Left lung (tissue), 10 donors: Measurements from ENCODE around the gene MYO15B. TPM values are rescaled to one million over a fixed set of nuclear protein-coding genes. Genes with fewer than 3 reads are reported as not detected.

ENCODE experiments used
- ATAC-seq: fragments of 200-7000 bp; cut with Tn5 transposase; one replicate; pipeline ENCODE4 v1.9.1; 2020; ENCODE audit warnings: moderate library complexity
- DNase-seq, 4 donors: peaks; one replicate each; pipeline ENCODE4 v3.0.0-alpha.2; 2013 to 2020
- H3K27ac ChIP-seq, 2 donors: fragments of 200-600 bp; sonication (generic) in 1 of 2; one replicate each; pipeline versions ENCODE4 v1.5.0 to v1.8.0; 2020 to 2021
- H3K27me3 ChIP-seq, 2 donors: fragments of 200-600 bp; sonication (generic) in 1 of 2; one replicate each; pipeline versions ENCODE4 v1.5.0 to v1.8.0; 2020 to 2021
- H3K36me3 ChIP-seq, 2 donors: fragments of 200-600 bp; sonication (generic) in 1 of 2; one replicate each; pipeline versions ENCODE4 v1.5.0 to v1.8.0; 2020 to 2021
- H3K4me1 ChIP-seq, 2 donors: fragments of 200-600 bp; one replicate each; pipeline ENCODE4 v1.8.0; 2021
- H3K4me3 ChIP-seq, 2 donors: fragments of 200-600 bp; sonication (generic) in 1 of 2; one replicate each; pipeline versions ENCODE4 v1.5.0 to v1.8.0; 2020 to 2021; ENCODE audit warnings: mild to moderate bottlenecking in 1 of 2
- H3K9me3 ChIP-seq, 2 donors: fragments of 200-600 bp; sonication (generic) in 1 of 2; one replicate each; pipeline versions ENCODE4 v1.5.0 to v1.8.0; 2020 to 2021
- intact Hi-C, 2 donors: fragments of 100-400 bp; cut with DNase I; formaldehyde crosslinking; loops; one replicate each; pipeline versions ENCODE4 v1.11.2 to v1.14.2; 2022
- polyA plus RNA-seq, 6 donors: library from polyadenylated mRNA; unstranded; fragments of 120-200 nt; gene quantifications; one replicate each; pipeline ENCODE4 v1.2.1, GENCODE V29; 2013; ENCODE audit not compliant: insufficient read length in 6 of 6
- total RNA-seq, 2 donors: library from RNA; stranded (reverse); fragmentation: NEBNext Ultra II Directional; extraction: Animal tissue kit (Norgen Biotek cat#: 25700); gene quantifications; one replicate each; pipeline ENCODE4 v1.2.1, GENCODE V29; 2021
- TF ChIP-seq, protein P1 (sequence below), 2 donors: fragments of 200-600 bp; sonication (generic) in 1 of 2; IDR thresholded peaks; one replicate each; pipeline versions ENCODE4 v1.5.0 to v1.8.0; 2021; ENCODE audit warnings: antibody characterized with exemption in 2 of 2
- donor health status: DM: no; HTN: yes; CAD: no.
- donor health status: DM: no; HTN: no; CAD: no.

The MYO15B gene
- total and polyA plus RNA-seq, 8 donors, result 125 to 350 (median 227) TPM

GRCh38 chr17:75572713-75573539 lies 14.7 kb upstream of the MYO15B start:
- H3K4me1 ChIP-seq, result peaks cover 0 to 13% of the 10 kb centered on the region in 2 donors
- no peak overlapping the region for H3K27ac ChIP-seq
- no peaks in the 10 kb centered on the region for H3K27me3 ChIP-seq
- intact Hi-C loops, result no loop called here
- no peaks in the 10 kb centered on the region for H3K9me3 ChIP-seq
- TF ChIP-seq, protein P1, sequence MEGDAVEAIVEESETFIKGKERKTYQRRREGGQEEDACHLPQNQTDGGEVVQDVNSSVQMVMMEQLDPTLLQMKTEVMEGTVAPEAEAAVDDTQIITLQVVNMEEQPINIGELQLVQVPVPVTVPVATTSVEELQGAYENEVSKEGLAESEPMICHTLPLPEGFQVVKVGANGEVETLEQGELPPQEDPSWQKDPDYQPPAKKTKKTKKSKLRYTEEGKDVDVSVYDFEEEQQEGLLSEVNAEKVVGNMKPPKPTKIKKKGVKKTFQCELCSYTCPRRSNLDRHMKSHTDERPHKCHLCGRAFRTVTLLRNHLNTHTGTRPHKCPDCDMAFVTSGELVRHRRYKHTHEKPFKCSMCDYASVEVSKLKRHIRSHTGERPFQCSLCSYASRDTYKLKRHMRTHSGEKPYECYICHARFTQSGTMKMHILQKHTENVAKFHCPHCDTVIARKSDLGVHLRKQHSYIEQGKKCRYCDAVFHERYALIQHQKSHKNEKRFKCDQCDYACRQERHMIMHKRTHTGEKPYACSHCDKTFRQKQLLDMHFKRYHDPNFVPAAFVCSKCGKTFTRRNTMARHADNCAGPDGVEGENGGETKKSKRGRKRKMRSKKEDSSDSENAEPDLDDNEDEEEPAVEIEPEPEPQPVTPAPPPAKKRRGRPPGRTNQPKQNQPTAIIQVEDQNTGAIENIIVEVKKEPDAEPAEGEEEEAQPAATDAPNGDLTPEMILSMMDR (IDR thresholded peaks at IDR 0.05), result no peak
- H3K4me3 ChIP-seq, result no peak overlapping the region
- ATAC-seq (no peak), DNase-seq (peak in 1 of 4 donors; percentile 67)
- H3K36me3 ChIP-seq, result peaks cover 0 to 66% of the 10 kb centered on the region in 2 donors

GRCh38 chr17:75573540-75573957 lies 14.1 kb upstream of the MYO15B start:
- no peaks in the 10 kb centered on the region for H3K27me3 ChIP-seq
- peaks cover 0 to 59% of the 10 kb centered on the region in 2 donors for H3K36me3 ChIP-seq
- H3K9me3 ChIP-seq, result no peaks in the 10 kb centered on the region
- TF ChIP-seq, protein P1 (IDR thresholded peaks at IDR 0.05), result no peak
- DNase-seq (no peak), ATAC-seq (no peak)
- no peak overlapping the region for H3K27ac ChIP-seq
- intact Hi-C loops, result no loop called here
- no peak overlapping the region for H3K4me3 ChIP-seq
- peaks cover 0 to 13% of the 10 kb centered on the region in 2 donors for H3K4me1 ChIP-seq

- DNase-seq (no peak), ATAC-seq (no peak)
- no peaks in the 10 kb centered on the region for H3K27me3 ChIP-seq
- no peaks in the 10 kb centered on the region for H3K9me3 ChIP-seq
- intact Hi-C loops, result no loop called here
- no peak overlapping the region for H3K4me3 ChIP-seq
- H3K4me1 ChIP-seq, result peaks cover 0 to 17% of the 10 kb centered on the region in 2 donors
- peaks cover 0 to 55% of the 10 kb centered on the region in 2 donors for H3K36me3 ChIP-seq
- H3K27ac ChIP-seq, result no peak overlapping the region
- TF ChIP-seq, protein P1 (IDR thresholded peaks at IDR 0.05), result no peak
Measured at GRCh38 chr17:75573994-75574393, 13.6 kb upstream of the MYO15B start.

- no peak for ATAC-seq
Measured at GRCh38 chr17:75574404-75575036, 13.1 kb upstream of the MYO15B start.

More at GRCh38 chr17:75574404-75575036, 13.1 kb upstream of the MYO15B start:
- no peaks in the 10 kb centered on the region for H3K9me3 ChIP-seq
- no peak overlapping the region for H3K4me3 ChIP-seq
- no peak overlapping the region for H3K27ac ChIP-seq
- TF ChIP-seq, protein P1 (IDR thresholded peaks at IDR 0.05), result no peak
- DNase-seq, result peak in 1 of 4 donors; percentile 70
- H3K36me3 ChIP-seq, result peaks cover 0 to 50% of the 10 kb centered on the region in 2 donors
- intact Hi-C loops, result no loop called here
- peaks cover 0 to 18% of the 10 kb centered on the region in 2 donors for H3K4me1 ChIP-seq
- H3K27me3 ChIP-seq, result no peaks in the 10 kb centered on the region
